Small intestine (tissue), 7 donors: ENCODE results near the gene DYNC1I1. TPM values are rescaled to one million over a fixed set of nuclear protein-coding genes. Genes with fewer than 3 reads are reported as not detected.

Experiments
- DNase-seq, 2 donors: peaks; one replicate each; pipeline versions ENCODE4 v3.0.0 to v3.0.0-alpha.2; 2013
- FAIRE-seq: peaks from 2 replicates; lab custom pipeline; 2012; peaks lifted over from hg19 to GRCh38; lab: Jason Lieb, UNC
- H3K27ac ChIP-seq, 3 donors: one replicate each; pipeline ENCODE4 v1.5.1; 2013; ENCODE audit warnings: low read length in 2 of 3, mild to moderate bottlenecking in 2 of 3, control low read depth in 1 of 3, inconsistent platforms in 1 of 3, low read depth in 1 of 3, moderate library complexity in 1 of 3
- H3K27me3 ChIP-seq, 3 donors: one replicate each; pipeline ENCODE4 v1.6.1; 2013; ENCODE audit warnings: low read length in 3 of 3, inconsistent platforms in 1 of 3; ENCODE audit not compliant: control insufficient read depth in 3 of 3, insufficient read depth in 3 of 3
- H3K36me3 ChIP-seq, 3 donors: one replicate each; pipeline ENCODE4 v1.6.1; 2013; ENCODE audit warnings: low read length in 3 of 3, inconsistent platforms in 1 of 3, low read depth in 1 of 3, mild to moderate bottlenecking in 1 of 3, moderate library complexity in 1 of 3; ENCODE audit not compliant: control insufficient read depth in 3 of 3, insufficient read depth in 2 of 3
- H3K4me1 ChIP-seq, 3 donors: one replicate each; pipeline ENCODE4 v1.6.1; 2013; ENCODE audit warnings: low read length in 2 of 3, inconsistent platforms in 1 of 3, low read depth in 1 of 3, mild to moderate bottlenecking in 1 of 3, moderate library complexity in 1 of 3; ENCODE audit not compliant: control insufficient read depth in 3 of 3, insufficient read depth in 2 of 3
- H3K4me3 ChIP-seq, 3 donors: one replicate each; pipeline ENCODE4 v1.5.1; 2013; ENCODE audit warnings: low read length in 3 of 3, control low read depth in 1 of 3, inconsistent platforms in 1 of 3, low read depth in 1 of 3, mild to moderate bottlenecking in 1 of 3, moderate library complexity in 1 of 3
- H3K9me3 ChIP-seq, 2 donors: one replicate each; pipeline ENCODE4 v1.6.1; 2013; ENCODE audit warnings: low read depth in 1 of 2, low read length in 1 of 2; ENCODE audit not compliant: control insufficient read depth in 2 of 2, insufficient read depth in 1 of 2
- WGBS, 3 donors: extraction: QIAGEN DNeasy Blood & Tissue Kit; methylation state at CpG; one replicate each; pipeline ENCODE4 v1.1.7; 2013; 5-methylcytosine and 5-hydroxymethylcytosine counted together
- polyA plus RNA-seq, 4 donors: library from polyadenylated mRNA; stranded (reverse) in 3 of 4; unstranded in 1 of 4; fragments of 200-250 nt in 3 of 4; fragments of 120-200 nt in 1 of 4; gene quantifications; one replicate each; pipeline versions ENCODE4 v1.2.1 to v1.2.3, GENCODE V29; 2013
- donor health status: healthy with polysubstance abuse.
- donor health status: control.
- donor health status: control.
- donor health status: Bipolar disorder and iron deficiency.
- donor health status: healthy.

DYNC1I1 gene
- polyA plus RNA-seq, 4 donors, result 0.12 to 2.4 (median 0.27) TPM; not detected in 1

- FAIRE-seq, result no peak
- H3K27ac ChIP-seq, result no peak overlapping the region
- 85 to 94% (median 89%) methylated on average over 3 of the region's 3 CpGs for WGBS, 3 donors
- no peaks in the 10 kb centered on the region for H3K9me3 ChIP-seq
- DNase-seq, result no peak
- no peaks in the 10 kb centered on the region for H3K27me3 ChIP-seq
- no peaks in the 10 kb centered on the region for H3K36me3 ChIP-seq
- H3K4me1 ChIP-seq, result peaks cover 0 to 10% (median 0%) of the 10 kb centered on the region in 3 donors
- no peak overlapping the region for H3K4me3 ChIP-seq
Measured at GRCh38 chr7:96016056-96016586, 243.8 kb downstream of the DYNC1I1 start.

- DNase-seq (no peak), FAIRE-seq (no peak)
- Histone ChIP-seq H3K4me1 (peaks cover 0 to 10% (median 0%) of the 10 kb centered on the region in 3 donors), H3K27me3 (no peaks in the 10 kb centered on the region), H3K27ac (no peak overlapping the region), H3K4me3 (no peak overlapping the region), H3K9me3 (no peaks in the 10 kb centered on the region), H3K36me3 (no peaks in the 10 kb centered on the region)
- 62 to 79% (median 79%) methylated on average over 2 of the region's 2 CpGs for WGBS, 3 donors
Measured at GRCh38 chr7:96016735-96017134, 244.4 kb downstream of the DYNC1I1 start.

- Histone ChIP-seq H3K4me1 (peaks cover 0 to 10% (median 0%) of the 10 kb centered on the region in 3 donors), H3K27me3 (no peaks in the 10 kb centered on the region), H3K9me3 (no peaks in the 10 kb centered on the region), H3K4me3 (no peak overlapping the region), H3K27ac (peak overlapping the region; percentile 62 to 88 (median 76)), H3K36me3 (no peaks in the 10 kb centered on the region)
- DNase-seq (peak; percentile 77 to 93), FAIRE-seq (no peak)
- 24 to 61% (median 48%) methylated on average over 3 of the region's 3 CpGs for WGBS, 3 donors
Measured at GRCh38 chr7:96017877-96018276, 245.5 kb downstream of the DYNC1I1 start.

- Histone ChIP-seq H3K4me1 (peaks cover 0 to 10% (median 0%) of the 10 kb centered on the region in 3 donors), H3K27ac (no peak overlapping the region), H3K4me3 (no peak overlapping the region), H3K27me3 (no peaks in the 10 kb centered on the region), H3K9me3 (no peaks in the 10 kb centered on the region), H3K36me3 (no peaks in the 10 kb centered on the region)
- FAIRE-seq, result no peak
- DNase-seq, result no peak
- 83 to 87% (median 87%) methylated on average over 4 of the region's 4 CpGs for WGBS, 3 donors
Measured at GRCh38 chr7:96021568-96021967, 249.2 kb downstream of the DYNC1I1 start.

- 68 to 84% (median 81%) methylated on average over 3 of the region's 3 CpGs for WGBS, 3 donors
- H3K36me3 ChIP-seq, result no peaks in the 10 kb centered on the region
- DNase-seq (no peak), FAIRE-seq (no peak)
- no peaks in the 10 kb centered on the region for H3K9me3 ChIP-seq
- no peaks in the 10 kb centered on the region for H3K27me3 ChIP-seq
- H3K27ac ChIP-seq, result no peak overlapping the region
- no peak overlapping the region for H3K4me3 ChIP-seq
- H3K4me1 ChIP-seq, result peaks cover 0 to 2% (median 0%) of the 10 kb centered on the region in 3 donors
Measured at GRCh38 chr7:96023387-96023786, 251.0 kb downstream of the DYNC1I1 start.

GRCh38 chr7:96026010-96026409 is 253.7 kb downstream of the DYNC1I1 start:
- H3K36me3 ChIP-seq, result no peaks in the 10 kb centered on the region
- H3K27ac ChIP-seq, result no peak overlapping the region
- no peaks in the 10 kb centered on the region for H3K9me3 ChIP-seq
- no peak for FAIRE-seq
- no peak for DNase-seq
- 52 to 87% (median 83%) methylated on average over 2 of the region's 2 CpGs for WGBS, 3 donors
- no peak overlapping the region for H3K4me3 ChIP-seq
- H3K27me3 ChIP-seq, result no peaks in the 10 kb centered on the region
- H3K4me1 ChIP-seq, result no peaks in the 10 kb centered on the region

GRCh38 chr7:96026611-96027010 is 254.3 kb downstream of the DYNC1I1 start:
- H3K4me3 ChIP-seq, result no peak overlapping the region
- no peak overlapping the region for H3K27ac ChIP-seq
- H3K4me1 ChIP-seq, result no peaks in the 10 kb centered on the region
- H3K36me3 ChIP-seq, result no peaks in the 10 kb centered on the region
- no peaks in the 10 kb centered on the region for H3K27me3 ChIP-seq
- no peak for FAIRE-seq
- WGBS, 3 donors, result 59 to 77% (median 73%) methylated on average over 1 of the region's 1 CpG
- H3K9me3 ChIP-seq, result no peaks in the 10 kb centered on the region
- no peak for DNase-seq

- H3K27ac ChIP-seq, result no peak overlapping the region
- H3K27me3 ChIP-seq, result peaks cover 0 to 2% (median 0%) of the 10 kb centered on the region in 3 donors
- no peaks in the 10 kb centered on the region for H3K4me1 ChIP-seq
- no peaks in the 10 kb centered on the region for H3K9me3 ChIP-seq
- no peaks in the 10 kb centered on the region for H3K36me3 ChIP-seq
- FAIRE-seq (no peak), DNase-seq (no peak)
- 78 to 85% (median 84%) methylated on average over 1 of the region's 1 CpG for WGBS, 3 donors
- no peak overlapping the region for H3K4me3 ChIP-seq
Measured at GRCh38 chr7:96028729-96029128, 256.4 kb downstream of the DYNC1I1 start.
